Gastroesophageal sphincter (tissue), 4 donors: Measurements from ENCODE around the gene GPC3. TPM values are rescaled to one million over a fixed set of nuclear protein-coding genes. Genes with fewer than 3 reads are reported as not detected.
A peak's percentile ranks its signal among the peaks of the same experiment; 100 is the strongest.

Experiments
- ATAC-seq: fragments of 150-250 bp; one replicate; pipeline ENCODE4 v1.9.1; 2016; ENCODE audit warnings: mild to moderate bottlenecking, moderate library complexity
- H3K27ac ChIP-seq, 4 donors: fragments of 200-600 bp; sonication (generic) in 3 of 4; 1 replicate in 3 of 4; 2 replicates in 1 of 4; pipeline ENCODE4 v1.5.1; 2016 to 2019
- H3K27me3 ChIP-seq: fragments of 200-600 bp; sonication (generic); one replicate; pipeline ENCODE4 v1.5.1; 2019
- H3K36me3 ChIP-seq, 2 donors: fragments of 200-600 bp; sonication (generic); one replicate each; pipeline ENCODE4 v1.5.1; 2019; ENCODE audit warnings: control low read depth in 1 of 2
- H3K4me1 ChIP-seq, 3 donors: fragments of 200-600 bp; sonication (generic); 1 replicate in 2 of 3; 2 replicates in 1 of 3; pipeline ENCODE4 v1.5.1; 2016 to 2019; ENCODE audit warnings: control low read depth in 2 of 3
- H3K4me3 ChIP-seq, 2 donors: fragments of 200-600 bp; sonication (generic); one replicate each; pipeline ENCODE4 v1.5.1; 2019; ENCODE audit warnings: mild to moderate bottlenecking in 1 of 2, moderate library complexity in 1 of 2
- H3K9me3 ChIP-seq, 3 donors: fragments of 200-600 bp; sonication (generic); one replicate each; pipeline ENCODE4 v1.5.1; 2017 to 2019; ENCODE audit warnings: control low read depth in 2 of 3
- CTCF ChIP-seq, 4 experiments: fragments of 200-600 bp in 2 of 4; fragments of 450-650 bp in 2 of 4; sonication (generic) in 1 of 4; IDR thresholded peaks; one replicate each; pipeline ENCODE4 v1.5.1; 2017 to 2019; ENCODE audit warnings: antibody characterized with exemption in 4 of 4, mild to moderate bottlenecking in 2 of 4, moderate library complexity in 2 of 4
- EP300 ChIP-seq: sonication (generic); formaldehyde crosslinking; IDR thresholded peaks from one replicate; pipeline ENCODE4 v1.6.1; 2017; ENCODE audit warnings: antibody characterized with exemption, mild to moderate bottlenecking
- POLR2A ChIP-seq, 2 donors: fragments of 450-650 bp; IDR thresholded peaks; one replicate each; pipeline ENCODE4 v1.6.1; 2017; ENCODE audit warnings: antibody characterized with exemption in 2 of 2, mild to moderate bottlenecking in 2 of 2, moderate library complexity in 1 of 2
- POLR2AphosphoS5 ChIP-seq: sonication (generic); formaldehyde crosslinking; IDR thresholded peaks from one replicate; pipeline ENCODE4 v1.6.1; 2017; ENCODE audit warnings: antibody characterized with exemption
- WGBS, 2 donors: methylation state at CpG; one replicate each; pipeline ENCODE4 v1.1.5; 2018; ENCODE audit warnings: low coverage in 1 of 2; 5-methylcytosine and 5-hydroxymethylcytosine counted together
- total RNA-seq, 4 donors: library from RNA; depleted of rRNA; stranded (reverse); fragments of >200 nt; gene quantifications; one replicate each; pipeline ENCODE4 v1.1.0, GENCODE V29; 2016

Gene GPC3
- total RNA-seq, 4 donors from 2014 or later, result 5.8 to 19.7 (median 14.9) TPM

GRCh38 chrX:133859860-133860259 lies 125.5 kb downstream of the GPC3 start:
- H3K27ac ChIP-seq, result no peak overlapping the region
- no peaks in the 10 kb centered on the region for H3K9me3 ChIP-seq
- no peak for TF ChIP-seq POLR2AphosphoS5
- no peak for TF ChIP-seq CTCF (IDR thresholded peaks at IDR 0.05)
- no peak for TF ChIP-seq POLR2A (IDR thresholded peaks at IDR 0.05)
- TF ChIP-seq EP300, result no peak
- no peak overlapping the region for H3K4me3 ChIP-seq
- no peaks in the 10 kb centered on the region for H3K36me3 ChIP-seq
- H3K27me3 ChIP-seq, result no peaks in the 10 kb centered on the region
- ATAC-seq, result peak; percentile 81
- 13 to 59% methylated on average over 4 to 7 of the region's 7 CpGs for WGBS, 2 donors
- no peaks in the 10 kb centered on the region for H3K4me1 ChIP-seq

GRCh38 chrX:133859336-133859735 lies 126.1 kb downstream of the GPC3 start:
- no peaks in the 10 kb centered on the region for H3K9me3 ChIP-seq
- no peak for ATAC-seq
- H3K36me3 ChIP-seq, result no peaks in the 10 kb centered on the region
- no peak overlapping the region for H3K27ac ChIP-seq
- TF ChIP-seq POLR2AphosphoS5, result no peak
- TF ChIP-seq POLR2A (IDR thresholded peaks at IDR 0.05), result no peak
- no peak for TF ChIP-seq CTCF (IDR thresholded peaks at IDR 0.05)
- TF ChIP-seq EP300, result no peak
- no peak overlapping the region for H3K4me3 ChIP-seq
- 71 to 100% methylated on average over 1 to 2 of the region's 3 CpGs for WGBS, 2 donors
- no peaks in the 10 kb centered on the region for H3K27me3 ChIP-seq
- no peaks in the 10 kb centered on the region for H3K4me1 ChIP-seq

DNA sequence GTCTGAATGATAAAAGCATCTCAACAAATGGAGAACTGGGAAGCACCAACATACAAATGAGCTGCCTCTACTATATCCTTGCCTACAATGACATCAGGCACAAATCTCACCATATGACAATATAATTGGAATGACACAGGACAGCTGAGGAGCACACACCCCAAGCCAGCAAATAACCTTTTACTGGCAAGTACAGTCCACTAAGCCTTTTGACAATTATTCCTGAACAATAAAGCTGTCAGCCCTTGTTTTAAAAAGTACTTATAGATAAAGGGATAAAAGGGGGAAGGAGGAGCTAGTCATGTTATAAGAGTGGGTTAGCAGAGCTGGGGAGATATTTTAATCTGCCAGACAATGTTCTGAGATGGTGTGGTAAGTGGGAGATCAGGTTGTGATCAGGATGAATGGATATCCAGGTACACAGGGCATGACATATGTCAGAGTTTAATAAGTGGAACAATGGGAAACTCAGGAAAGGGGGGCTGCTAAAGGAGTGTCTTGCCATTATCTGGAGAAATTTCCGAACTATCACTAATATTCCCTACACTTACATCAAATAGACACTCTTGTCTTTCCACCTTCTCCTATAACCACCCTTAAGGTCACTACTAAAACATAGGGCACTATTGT lies 127.6 kb downstream of the GPC3 start:
- Histone ChIP-seq H3K27ac (no peak overlapping the region), H3K4me1 (no peaks in the 10 kb centered on the region), H3K27me3 (no peaks in the 10 kb centered on the region), H3K9me3 (no peaks in the 10 kb centered on the region), H3K36me3 (no peaks in the 10 kb centered on the region), H3K4me3 (no peak overlapping the region)
- TF ChIP-seq CTCF (IDR thresholded peaks at IDR 0.05) (no peak), POLR2A (IDR thresholded peaks at IDR 0.05) (no peak), EP300 (no peak), POLR2AphosphoS5 (no peak)
- ATAC-seq, result no peak
- WGBS, 2 donors, result 88% methylated on average over 1 of the region's 1 CpG; no CpG with 5 or more reads in 1 of the 2 donors

GRCh38 chrX:133856819-133857218 lies 128.6 kb downstream of the GPC3 start:
- no peak overlapping the region for H3K4me3 ChIP-seq
- no peak overlapping the region for H3K27ac ChIP-seq
- H3K4me1 ChIP-seq, result no peaks in the 10 kb centered on the region
- H3K9me3 ChIP-seq, result no peaks in the 10 kb centered on the region
- H3K27me3 ChIP-seq, result no peaks in the 10 kb centered on the region
- no peak for ATAC-seq
- H3K36me3 ChIP-seq, result no peaks in the 10 kb centered on the region
- WGBS, 2 donors, result 48 to 76% methylated on average over 3 of the region's 3 CpGs
- TF ChIP-seq POLR2AphosphoS5 (no peak), CTCF (IDR thresholded peaks at IDR 0.05) (no peak), POLR2A (IDR thresholded peaks at IDR 0.05) (no peak), EP300 (no peak)

DNA sequence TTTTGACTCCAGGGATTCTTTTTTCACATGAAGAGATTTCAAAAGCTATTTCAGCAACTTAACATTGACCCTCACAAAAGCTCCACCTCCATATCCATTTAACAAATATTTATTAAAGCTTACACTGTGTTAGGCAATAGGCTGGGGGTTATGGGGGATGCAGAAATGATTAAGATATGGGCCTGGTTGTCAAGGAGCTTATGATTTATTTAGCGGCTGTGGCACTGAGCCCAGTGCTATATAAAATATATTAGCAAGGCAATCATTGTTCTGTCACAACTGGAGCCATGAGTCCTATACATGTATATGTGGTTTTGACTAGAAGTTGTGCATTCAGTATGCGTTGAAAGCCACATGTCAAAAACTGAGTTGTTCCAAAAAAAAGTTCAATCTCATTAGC lies 131.1 kb downstream of the GPC3 start:
- no peak overlapping the region for H3K27ac ChIP-seq
- no peak for ATAC-seq
- no peak for TF ChIP-seq CTCF (IDR thresholded peaks at IDR 0.05)
- no peak for TF ChIP-seq POLR2AphosphoS5
- no peak for TF ChIP-seq EP300
- TF ChIP-seq POLR2A (IDR thresholded peaks at IDR 0.05), result no peak
- no peaks in the 10 kb centered on the region for H3K9me3 ChIP-seq
- H3K36me3 ChIP-seq, result no peaks in the 10 kb centered on the region
- H3K4me3 ChIP-seq, result no peak overlapping the region
- H3K27me3 ChIP-seq, result no peaks in the 10 kb centered on the region
- WGBS, 2 donors, result 55 to 62% methylated on average over 2 of the region's 2 CpGs
- H3K4me1 ChIP-seq, result no peaks in the 10 kb centered on the region
